OCI-LY3 (cell line): ENCODE measurements around the gene NAGPA.

ENCODE experiments used
- H2AFZ ChIP-seq: fragments of 200-600, 300-600 bp; shearing (Covaris generic); 2 replicates; pipeline ENCODE4 v1.6.0; 2014; ENCODE audit warnings: antibody characterized with exemption, low read depth, low read length
- H3K27ac ChIP-seq: fragments of 200-600, 300-600 bp; sonication (generic); 2 replicates; pipeline ENCODE4 v1.5.1; 2014; ENCODE audit warnings: mild to moderate bottlenecking, low read length, moderate library complexity, mixed read lengths
- H3K27me3 ChIP-seq: fragments of 200-600, 300-600 bp; sonication (generic); 2 replicates; pipeline ENCODE4 v1.6.1; 2014; ENCODE audit warnings: low read depth, low read length, mixed read lengths
- H3K36me3 ChIP-seq: fragments of 200-600, 300-600 bp; sonication (generic); replicated peaks from 2 replicates; pipeline ENCODE3; 2014; ENCODE audit warnings: low read depth, low read length, mixed read lengths
- H3K4me1 ChIP-seq: fragments of 300-600, 200-600 bp; sonication (generic); 2 replicates; pipeline ENCODE4 v1.6.1; 2014; ENCODE audit warnings: low read length, mixed read lengths
- H3K4me2 ChIP-seq: fragments of 200-600, 300-600 bp; sonication (generic); 2 replicates; pipeline ENCODE4 v1.6.1; 2014; ENCODE audit warnings: low read length, mixed read lengths
- H3K4me3 ChIP-seq: fragments of 300-600, 200-600 bp; sonication (generic); 2 replicates; pipeline ENCODE4 v1.5.1; 2014; ENCODE audit warnings: antibody characterized with exemption, mild to moderate bottlenecking, low read length, moderate library complexity
- H3K79me2 ChIP-seq: fragments of 300-600, 200-600 bp; shearing (Covaris generic); 2 replicates; pipeline ENCODE4 v1.6.1; 2014; ENCODE audit warnings: mild to moderate bottlenecking, low read length, mixed read lengths
- H3K9ac ChIP-seq: fragments of 300-600, 200-600 bp; shearing (Covaris generic); 2 replicates; pipeline ENCODE4 v1.6.0; 2014; ENCODE audit warnings: mild to moderate bottlenecking, low read length, moderate library complexity
- H3K9me3 ChIP-seq: fragments of 200-600, 300-600 bp; shearing (Covaris generic); 2 replicates; pipeline ENCODE4 v1.6.1; 2014; ENCODE audit warnings: low read length, mixed read lengths; ENCODE audit not compliant: insufficient read depth
- H4K20me1 ChIP-seq: fragments of 200-600, 300-600 bp; sonication (generic); 2 replicates; pipeline ENCODE4 v1.6.1; 2016; ENCODE audit warnings: low read length, mixed read lengths; ENCODE audit not compliant: insufficient read depth
- CTCF ChIP-seq: fragments of 200-600, 300-600 bp; sonication (generic); IDR thresholded peaks from 2 replicates; pipeline ENCODE4 v1.5.1; 2014; ENCODE audit warnings: antibody characterized with exemption, low read length, low read depth
- EZH2phosphoT487 ChIP-seq: fragments of 200-600 bp; shearing (Covaris generic); IDR thresholded peaks from 2 replicates; pipeline ENCODE4 v1.6.1; 2018; ENCODE audit warnings: antibody characterized with exemption, mixed run types, low read depth

NAGPA gene

DNA sequence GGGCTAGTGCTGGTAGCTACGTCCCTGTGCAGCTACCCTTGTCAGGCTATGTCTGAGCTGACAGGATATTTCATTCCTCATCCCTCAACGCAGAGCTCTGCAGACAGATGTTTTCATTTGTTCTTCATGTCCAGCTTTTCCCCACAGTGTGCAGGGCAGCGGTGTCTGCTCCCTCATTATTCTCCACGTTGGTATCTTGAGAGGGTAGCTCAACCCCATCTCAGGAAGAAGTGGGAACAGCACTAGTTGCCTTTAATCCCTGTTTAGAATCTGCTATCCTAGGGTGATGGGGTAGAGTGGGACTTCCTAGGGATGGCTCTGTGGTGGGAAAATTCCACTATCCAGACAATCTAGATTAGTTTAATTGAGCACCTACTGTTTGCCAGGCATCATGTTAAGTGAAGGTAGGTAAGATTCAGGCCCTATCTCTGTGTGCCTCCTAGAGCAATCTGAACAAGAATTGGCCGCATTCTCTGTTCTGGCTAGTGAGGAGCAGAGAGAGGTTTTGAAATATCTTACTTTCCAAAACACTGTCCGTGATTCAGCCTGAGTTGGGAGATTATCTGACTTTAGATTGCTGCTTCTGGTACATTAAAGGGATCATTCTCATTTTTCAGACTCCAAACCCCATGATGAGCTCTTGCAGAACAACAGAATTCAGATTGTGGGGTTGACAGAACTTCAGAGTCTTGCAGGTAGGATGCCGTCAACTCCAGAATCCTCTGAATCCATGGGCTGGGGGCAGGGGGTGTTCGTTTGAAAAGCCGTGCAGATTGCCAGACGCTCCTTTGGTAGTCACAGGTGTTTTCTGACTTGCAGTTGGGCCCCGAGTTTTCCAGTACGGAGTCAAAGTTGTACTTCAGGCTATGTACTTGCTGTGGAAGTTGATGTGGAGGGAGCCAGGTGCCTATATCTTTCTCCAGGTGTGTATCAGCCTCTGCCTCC lies 38.9 kb upstream of the NAGPA start:
- Histone ChIP-seq H2AFZ (0 out of 2 replicates have a peak overlapping the region, but pooled peaks have one; percentile 93), H3K4me3 (peak overlapping the region; percentile 82), H3K4me1 (peaks cover 17% of the 10 kb centered on the region), H3K27me3 (peaks cover 4% of the 10 kb centered on the region), H4K20me1 (no peaks in the 10 kb centered on the region), H3K36me3 (peaks cover 8% of the 10 kb centered on the region), H3K9ac (peak overlapping the region; percentile 76), H3K9me3 (no peaks in the 10 kb centered on the region), H3K79me2 (peaks cover 21% of the 10 kb centered on the region), H3K4me2 (peak overlapping the region; percentile 88), H3K27ac (peak overlapping the region; percentile 26; the same call in 1 of the 2 replicates)
- TF ChIP-seq CTCF (no peak), EZH2phosphoT487 (no peak)

DNA sequence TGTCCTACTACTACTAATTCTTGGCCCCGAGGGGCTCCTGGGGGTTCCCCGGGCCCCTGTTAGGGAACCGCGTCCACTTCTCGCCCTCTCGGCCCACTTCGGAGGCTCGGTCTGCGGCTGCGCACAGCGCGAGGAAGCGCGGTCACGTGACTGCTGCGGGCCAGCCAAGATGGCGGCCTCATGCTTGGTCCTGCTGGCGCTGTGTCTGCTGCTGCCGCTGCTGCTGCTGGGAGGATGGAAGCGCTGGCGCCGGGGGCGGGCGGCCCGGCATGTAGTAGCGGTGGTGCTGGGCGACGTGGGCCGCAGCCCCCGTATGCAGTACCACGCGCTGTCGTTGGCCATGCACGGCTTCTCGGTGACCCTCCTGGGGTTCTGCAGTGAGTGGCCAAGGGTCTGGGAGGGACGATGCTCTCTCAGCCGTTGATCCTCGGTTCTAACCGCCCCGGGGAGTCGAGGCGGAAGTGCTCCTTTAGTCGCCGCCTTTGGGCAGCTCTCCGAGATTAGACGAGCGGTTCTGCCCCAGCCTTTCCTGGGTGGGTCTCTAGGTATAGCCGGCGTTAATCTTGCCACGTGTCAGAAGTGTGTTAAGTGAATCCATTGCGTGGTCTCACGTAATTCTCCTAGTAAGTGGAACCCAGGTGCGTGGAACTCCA lies 38.1 kb upstream of the NAGPA start, which contains the start of gene ALG1:
Gene ALG1, plus strand, starts transcription at position 163 of the 653 bp plus-strand sequence. Its CDS starts 7 bp downstream, at position 170.
- H3K27ac ChIP-seq, result peak within 1 kb of the TSS; percentile 46
- H4K20me1 ChIP-seq, result no peaks in the 10 kb centered on the region
- peak within 1 kb of the TSS; percentile 76 for H3K9ac ChIP-seq
- peaks cover 23% of the 10 kb centered on the region for H3K4me1 ChIP-seq
- peak within 1 kb of the TSS; percentile 88 for H3K4me2 ChIP-seq
- TF ChIP-seq CTCF (no peak), EZH2phosphoT487 (no peak)
- peaks cover 8% of the 10 kb centered on the region for H3K36me3 ChIP-seq
- peaks cover 10% of the 10 kb centered on the region for H3K27me3 ChIP-seq
- H3K79me2 ChIP-seq, result peaks cover 21% of the 10 kb centered on the region
- H3K4me3 ChIP-seq, result peak within 1 kb of the TSS; percentile 82
- no peaks in the 10 kb centered on the region for H3K9me3 ChIP-seq
- peak within 1 kb of the TSS; percentile 93 for H2AFZ ChIP-seq

- H3K9ac ChIP-seq, result peak overlapping the region; percentile 76
- peak overlapping the region; percentile 88 for H3K4me2 ChIP-seq
- no peaks in the 10 kb centered on the region for H3K9me3 ChIP-seq
- H3K4me1 ChIP-seq, result peaks cover 23% of the 10 kb centered on the region
- H4K20me1 ChIP-seq, result no peaks in the 10 kb centered on the region
- H3K27ac ChIP-seq, result peak overlapping the region; percentile 46
- peaks cover 11% of the 10 kb centered on the region for H3K27me3 ChIP-seq
- TF ChIP-seq EZH2phosphoT487 (no peak), CTCF (no peak)
- H3K4me3 ChIP-seq, result peak overlapping the region; percentile 82
- peaks cover 21% of the 10 kb centered on the region for H3K79me2 ChIP-seq
- peak overlapping the region; percentile 93 for H2AFZ ChIP-seq
- H3K36me3 ChIP-seq, result peaks cover 6% of the 10 kb centered on the region
These were observed 37.6 kb upstream of the NAGPA start for GRCh38 chr16:5071341-5071680.
